ENCODE results near the gene SLAMF8. TPM values are rescaled to one million over a fixed set of nuclear protein-coding genes. Genes with fewer than 3 reads are reported as not detected.

Gene SLAMF8
- total RNA-seq, 1 donor from 2014 or later, result 1.5 TPM

GRCh38 chr1:159791031-159791430 lies 35.6 kb upstream of the SLAMF8 start:
- Histone ChIP-seq H3K9me3 (no peaks in the 10 kb centered on the region), H3K4me1 (peaks cover 8% of the 10 kb centered on the region), H3K4me3 (no peak overlapping the region), H3K27me3 (no peaks in the 10 kb centered on the region), H3K36me3 (no peaks in the 10 kb centered on the region), H3K27ac (no peak overlapping the region)
- TF ChIP-seq POLR2AphosphoS5 (IDR thresholded peaks at IDR 0.05; ENCODE audit: insufficient read depth in 1 of 2, low read depth in 1 of 2), result no peak
- no peak for TF ChIP-seq POLR2A (IDR thresholded peaks at IDR 0.05)
- TF ChIP-seq, protein P1, sequence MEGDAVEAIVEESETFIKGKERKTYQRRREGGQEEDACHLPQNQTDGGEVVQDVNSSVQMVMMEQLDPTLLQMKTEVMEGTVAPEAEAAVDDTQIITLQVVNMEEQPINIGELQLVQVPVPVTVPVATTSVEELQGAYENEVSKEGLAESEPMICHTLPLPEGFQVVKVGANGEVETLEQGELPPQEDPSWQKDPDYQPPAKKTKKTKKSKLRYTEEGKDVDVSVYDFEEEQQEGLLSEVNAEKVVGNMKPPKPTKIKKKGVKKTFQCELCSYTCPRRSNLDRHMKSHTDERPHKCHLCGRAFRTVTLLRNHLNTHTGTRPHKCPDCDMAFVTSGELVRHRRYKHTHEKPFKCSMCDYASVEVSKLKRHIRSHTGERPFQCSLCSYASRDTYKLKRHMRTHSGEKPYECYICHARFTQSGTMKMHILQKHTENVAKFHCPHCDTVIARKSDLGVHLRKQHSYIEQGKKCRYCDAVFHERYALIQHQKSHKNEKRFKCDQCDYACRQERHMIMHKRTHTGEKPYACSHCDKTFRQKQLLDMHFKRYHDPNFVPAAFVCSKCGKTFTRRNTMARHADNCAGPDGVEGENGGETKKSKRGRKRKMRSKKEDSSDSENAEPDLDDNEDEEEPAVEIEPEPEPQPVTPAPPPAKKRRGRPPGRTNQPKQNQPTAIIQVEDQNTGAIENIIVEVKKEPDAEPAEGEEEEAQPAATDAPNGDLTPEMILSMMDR (IDR thresholded peaks at IDR 0.05), result no peak
- DNase-seq (ENCODE audit: extremely low spot score in 2 of 2), result no peak
- intact Hi-C loops (cut with DNase I), result loop anchor here (10.0 kb wide), 1 partner anchor 154 kb away; the partner anchor contains the start of gene IGSF9

DNA sequence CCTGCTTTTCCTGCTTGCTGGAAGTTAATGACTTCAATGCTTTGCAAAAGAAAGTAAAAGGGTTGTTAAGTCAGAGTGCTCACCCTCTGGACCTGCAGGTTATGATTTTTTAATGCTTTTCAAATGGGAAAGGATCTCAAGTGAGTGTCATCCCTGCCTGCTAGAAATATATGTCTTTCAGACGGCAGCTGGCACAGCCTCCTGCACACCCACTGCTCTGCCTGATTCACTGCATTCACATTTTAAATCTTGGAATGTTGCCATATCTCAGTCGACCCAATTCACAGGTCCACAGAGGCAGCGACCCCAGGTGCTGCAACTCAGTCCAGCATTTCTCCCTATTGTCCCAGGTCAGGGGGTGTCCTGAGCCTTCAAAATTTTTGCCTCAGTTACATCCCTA lies 35.2 kb upstream of the SLAMF8 start:
- H3K4me3 ChIP-seq, result no peak overlapping the region
- no peak for TF ChIP-seq POLR2A (IDR thresholded peaks at IDR 0.05)
- TF ChIP-seq, protein P1 (IDR thresholded peaks at IDR 0.05), result no peak
- no peak for TF ChIP-seq POLR2AphosphoS5 (IDR thresholded peaks at IDR 0.05; ENCODE audit: insufficient read depth in 1 of 2, low read depth in 1 of 2)
- H3K36me3 ChIP-seq, result no peaks in the 10 kb centered on the region
- H3K9me3 ChIP-seq, result no peaks in the 10 kb centered on the region
- no peak for DNase-seq (ENCODE audit: extremely low spot score in 2 of 2)
- no peak overlapping the region for H3K27ac ChIP-seq
- H3K4me1 ChIP-seq, result peaks cover 3% of the 10 kb centered on the region
- no peaks in the 10 kb centered on the region for H3K27me3 ChIP-seq
- intact Hi-C loops (cut with DNase I), result loop anchor here (10.0 kb wide), 1 partner anchor 153 kb away; the partner anchor contains the start of gene IGSF9

DNA sequence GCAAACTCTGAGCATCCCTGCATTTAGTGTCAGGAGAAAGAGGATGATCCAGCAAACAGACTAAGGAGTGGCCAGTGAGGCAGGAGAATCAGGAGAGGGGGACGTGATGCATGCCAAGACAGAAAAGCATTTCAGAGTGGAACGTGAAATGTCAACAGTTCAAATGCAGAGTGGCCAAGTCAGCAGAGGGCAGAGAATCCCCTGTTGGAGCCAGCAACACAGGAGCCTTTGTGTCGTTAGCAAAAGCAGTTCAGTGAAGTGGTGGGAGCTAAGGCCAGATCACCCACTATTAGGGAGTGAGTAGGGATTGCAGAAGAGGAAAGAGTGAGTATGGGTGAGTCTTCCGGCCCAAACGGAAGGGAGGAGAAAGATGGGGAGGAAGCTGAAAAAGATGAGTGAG lies 31.1 kb upstream of the SLAMF8 start:
- no peak for DNase-seq (ENCODE audit: extremely low spot score in 2 of 2)
- TF ChIP-seq POLR2AphosphoS5 (IDR thresholded peaks at IDR 0.05; ENCODE audit: insufficient read depth in 1 of 2, low read depth in 1 of 2) (no peak), POLR2A (IDR thresholded peaks at IDR 0.05) (no peak)
- TF ChIP-seq, protein P1 (IDR thresholded peaks at IDR 0.05), result no peak

DNA sequence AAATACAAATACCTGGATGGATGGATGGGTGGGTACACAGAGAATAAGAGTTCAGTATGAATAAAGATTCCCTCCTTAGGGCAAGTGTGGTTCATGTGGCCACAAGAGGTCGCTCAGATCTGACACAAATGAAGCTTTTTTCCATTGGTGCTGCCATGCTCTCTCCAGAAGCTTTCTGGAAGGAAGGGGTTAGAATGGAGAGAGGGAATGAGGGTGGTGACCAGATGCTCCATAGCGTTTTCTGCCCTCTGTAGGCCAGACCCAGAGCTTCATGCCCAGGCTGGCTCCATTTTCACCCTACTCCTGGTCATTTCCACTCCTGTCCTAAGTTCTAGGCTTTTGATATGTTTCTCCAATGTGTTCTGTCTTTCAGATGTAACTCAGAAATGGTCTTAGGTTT lies 27.8 kb upstream of the SLAMF8 start:
- H3K4me1 ChIP-seq, result no peaks in the 10 kb centered on the region
- no peaks in the 10 kb centered on the region for H3K36me3 ChIP-seq
- no peaks in the 10 kb centered on the region for H3K27me3 ChIP-seq
- no peaks in the 10 kb centered on the region for H3K9me3 ChIP-seq
- DNase-seq (ENCODE audit: extremely low spot score in 2 of 2), result no peak
- intact Hi-C loops (cut with DNase I), result loop anchor here (5.0 to 10.0 kb wide), 2 partner anchors 93 to 146 kb away; partner anchors contain the start of gene IGSF9
- no peak for TF ChIP-seq POLR2A (IDR thresholded peaks at IDR 0.05)
- TF ChIP-seq, protein P1 (IDR thresholded peaks at IDR 0.05), result peak; percentile 67 to 78 (median 68)
- TF ChIP-seq POLR2AphosphoS5 (IDR thresholded peaks at IDR 0.05; ENCODE audit: insufficient read depth in 1 of 2, low read depth in 1 of 2), result peak in 1 of 2 donors; percentile 57
- no peak overlapping the region for H3K27ac ChIP-seq
- no peak overlapping the region for H3K4me3 ChIP-seq

More for the DNA sequence above, 31.1 kb upstream of the SLAMF8 start:
- Histone ChIP-seq H3K27me3 (no peaks in the 10 kb centered on the region), H3K9me3 (no peaks in the 10 kb centered on the region), H3K27ac (no peak overlapping the region), H3K36me3 (no peaks in the 10 kb centered on the region), H3K4me3 (no peak overlapping the region), H3K4me1 (no peaks in the 10 kb centered on the region)
- intact Hi-C loops (cut with DNase I), result loop anchor here (5.0 to 10.0 kb wide), 2 partner anchors 97 to 149 kb away; partner anchors contain the start of gene IGSF9

- intact Hi-C loops (cut with DNase I), result loop anchor here (5.0 to 10.0 kb wide), 2 partner anchors 93 to 145 kb away; partner anchors contain the start of gene IGSF9
- TF ChIP-seq POLR2AphosphoS5 (IDR thresholded peaks at IDR 0.05; ENCODE audit: insufficient read depth in 1 of 2, low read depth in 1 of 2) (no peak), POLR2A (IDR thresholded peaks at IDR 0.05) (no peak)
- TF ChIP-seq, protein P1 (IDR thresholded peaks at IDR 0.05), result no peak
- H3K27me3 ChIP-seq, result no peaks in the 10 kb centered on the region
Observed at GRCh38 chr1:159799446-159799985, 27.2 kb upstream of the SLAMF8 start.

More at GRCh38 chr1:159799446-159799985, 27.2 kb upstream of the SLAMF8 start:
- Histone ChIP-seq H3K4me3 (no peak overlapping the region), H3K36me3 (no peaks in the 10 kb centered on the region), H3K4me1 (no peaks in the 10 kb centered on the region), H3K27ac (no peak overlapping the region), H3K9me3 (no peaks in the 10 kb centered on the region)
- no peak for DNase-seq (ENCODE audit: extremely low spot score in 2 of 2)

All from vagina (tissue), 2 donors.